ENCODE data around the gene IGFL1. TPM values are rescaled to one million over a fixed set of nuclear protein-coding genes. Genes with fewer than 3 reads are reported as not detected.
"Not testable (repeated sequence)": the region's sequence is repeated elsewhere in the genome, so short reads cannot be mapped to it uniquely, and the experiment has no call there.

The IGFL1 gene
- total RNA-seq, 2 experiments from 2014 or later = not detected

GRCh38 chr19:46191972-46192371, 37.6 kb upstream of the IGFL1 start:
- no peak overlapping the region for H3K27ac ChIP-seq (ENCODE audit: low read depth, low read length, poor library complexity, severe bottlenecking)
- ChIA-PET POLR2A (no interaction called here), CTCF (ENCODE audit: unreplicated experiment) (no interaction called here)
- H3K4me1 ChIP-seq (ENCODE audit: insufficient read depth, low read length, poor library complexity, severe bottlenecking) = no peaks in the 10 kb centered on the region
- no TSS peak for BruUV-seq (replicated peaks)
- H3K4me2 ChIP-seq (ENCODE audit: low read length) = no peak overlapping the region
- no peaks in the 10 kb centered on the region for H4K20me1 ChIP-seq (ENCODE audit: insufficient read depth, low read length)
- H2AFZ ChIP-seq (ENCODE audit: low read length) = no peak overlapping the region
- TF ChIP-seq, protein P1, sequence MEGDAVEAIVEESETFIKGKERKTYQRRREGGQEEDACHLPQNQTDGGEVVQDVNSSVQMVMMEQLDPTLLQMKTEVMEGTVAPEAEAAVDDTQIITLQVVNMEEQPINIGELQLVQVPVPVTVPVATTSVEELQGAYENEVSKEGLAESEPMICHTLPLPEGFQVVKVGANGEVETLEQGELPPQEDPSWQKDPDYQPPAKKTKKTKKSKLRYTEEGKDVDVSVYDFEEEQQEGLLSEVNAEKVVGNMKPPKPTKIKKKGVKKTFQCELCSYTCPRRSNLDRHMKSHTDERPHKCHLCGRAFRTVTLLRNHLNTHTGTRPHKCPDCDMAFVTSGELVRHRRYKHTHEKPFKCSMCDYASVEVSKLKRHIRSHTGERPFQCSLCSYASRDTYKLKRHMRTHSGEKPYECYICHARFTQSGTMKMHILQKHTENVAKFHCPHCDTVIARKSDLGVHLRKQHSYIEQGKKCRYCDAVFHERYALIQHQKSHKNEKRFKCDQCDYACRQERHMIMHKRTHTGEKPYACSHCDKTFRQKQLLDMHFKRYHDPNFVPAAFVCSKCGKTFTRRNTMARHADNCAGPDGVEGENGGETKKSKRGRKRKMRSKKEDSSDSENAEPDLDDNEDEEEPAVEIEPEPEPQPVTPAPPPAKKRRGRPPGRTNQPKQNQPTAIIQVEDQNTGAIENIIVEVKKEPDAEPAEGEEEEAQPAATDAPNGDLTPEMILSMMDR (conservative IDR thresholded peaks at IDR 0.05; ENCODE audit: low read length) = no peak
- no peak for TF ChIP-seq EZH2phosphoT487 (IDR thresholded peaks at IDR 0.05; ENCODE audit: borderline replicate concordance, low read depth, low read length)
- intact Hi-C loops (cut with micrococcal nuclease; ENCODE audit: unreplicated experiment) = no loop called here
- H3K9me3 ChIP-seq (ENCODE audit: low read length) = no peaks in the 10 kb centered on the region
- no peaks in the 10 kb centered on the region for H3K9me2 ChIP-seq (ENCODE audit: insufficient read depth, low read length)
- H3K4me3 ChIP-seq (ENCODE audit: low read depth, low read length, poor library complexity, severe bottlenecking) = no peak overlapping the region
- no peaks in the 10 kb centered on the region for H3K79me2 ChIP-seq (ENCODE audit: insufficient read depth, low read depth, low read length)
- no peaks in the 10 kb centered on the region for H3K36me3 ChIP-seq (ENCODE audit: insufficient read depth, low read length)
- no peak for DNase-seq (ENCODE audit: low spot score)

DNA sequence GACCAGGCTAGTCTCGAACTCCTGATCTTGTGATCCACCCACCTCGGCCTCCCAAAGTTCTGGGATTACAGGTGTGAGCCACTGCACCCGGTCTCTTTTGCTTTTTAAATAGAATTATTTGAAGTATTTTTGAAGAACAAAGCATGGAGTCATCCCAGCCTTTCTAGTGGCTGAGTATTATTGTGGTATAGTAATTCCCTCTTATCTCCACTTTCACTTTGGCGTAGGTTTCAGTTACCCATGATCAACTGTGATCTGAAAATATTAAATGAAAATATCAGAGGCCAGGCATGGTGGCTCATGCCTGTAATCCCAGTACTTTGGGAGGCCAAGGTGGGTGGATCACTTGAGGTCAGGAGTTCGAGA, 36.9 kb upstream of the IGFL1 start:
- POLR2A ChIA-PET; H3K4me3 ChIP-seq (ENCODE audit: low read depth, low read length, poor library complexity, severe bottlenecking); DNase-seq (ENCODE audit: low spot score); H3K27ac ChIP-seq (ENCODE audit: low read depth, low read length, poor library complexity, severe bottlenecking); H2AFZ ChIP-seq (ENCODE audit: low read length); H3K36me3 ChIP-seq (ENCODE audit: insufficient read depth, low read length); H3K79me2 ChIP-seq (ENCODE audit: insufficient read depth, low read depth, low read length); H4K20me1 ChIP-seq (ENCODE audit: insufficient read depth, low read length); H3K9me3 ChIP-seq (ENCODE audit: low read length); BruUV-seq (replicated peaks); H3K4me2 ChIP-seq (ENCODE audit: low read length); H3K9me2 ChIP-seq (ENCODE audit: insufficient read depth, low read length); CTCF ChIA-PET (ENCODE audit: unreplicated experiment); H3K4me1 ChIP-seq (ENCODE audit: insufficient read depth, low read length, poor library complexity, severe bottlenecking); intact Hi-C loops (cut with micrococcal nuclease; ENCODE audit: unreplicated experiment): not testable (repeated sequence)

DNA sequence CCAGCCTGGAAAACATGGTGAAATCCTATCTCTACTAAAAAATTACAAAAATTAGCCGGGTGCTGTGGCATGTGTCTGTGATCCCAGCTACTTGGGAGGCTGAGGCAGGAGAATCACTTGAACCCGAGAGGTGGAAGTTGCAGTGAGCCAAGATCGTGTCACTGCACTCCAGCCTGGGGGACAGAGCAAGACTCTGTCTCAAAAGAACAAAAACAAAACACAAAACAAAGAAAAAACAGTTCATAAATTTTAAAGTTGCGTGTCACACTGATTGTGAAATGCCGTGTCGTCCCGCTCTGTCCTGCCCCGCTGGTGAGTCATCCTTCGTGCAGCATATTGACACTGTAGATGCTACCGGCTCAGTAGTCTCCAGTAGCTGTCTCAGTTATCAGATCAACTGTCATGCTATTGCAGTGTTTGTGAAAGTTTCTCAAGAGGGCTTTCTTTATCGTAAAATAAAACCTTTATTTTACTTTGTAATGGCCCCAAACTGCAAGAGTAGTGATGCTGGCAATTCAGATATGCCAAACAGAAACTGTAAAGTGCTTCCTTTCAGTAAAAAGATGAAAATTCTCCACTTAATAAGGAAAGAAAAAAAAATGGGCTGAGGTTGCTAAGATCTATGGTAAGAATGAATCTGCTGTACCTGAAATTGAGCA, 36.4 kb upstream of the IGFL1 start:
- intact Hi-C loops (cut with micrococcal nuclease; ENCODE audit: unreplicated experiment) = no loop called here
- DNase-seq (ENCODE audit: low spot score) = no peak
- no peak overlapping the region for H3K4me3 ChIP-seq (ENCODE audit: low read depth, low read length, poor library complexity, severe bottlenecking)
- no TSS peak for BruUV-seq (replicated peaks)
- CTCF ChIA-PET (ENCODE audit: unreplicated experiment) = no interaction called here
- H3K9me2 ChIP-seq (ENCODE audit: insufficient read depth, low read length) = no peaks in the 10 kb centered on the region
- no peak overlapping the region for H3K4me2 ChIP-seq (ENCODE audit: low read length)
- no peak overlapping the region for H3K27ac ChIP-seq (ENCODE audit: low read depth, low read length, poor library complexity, severe bottlenecking)
- POLR2A ChIA-PET = no interaction called here
- no peaks in the 10 kb centered on the region for H3K79me2 ChIP-seq (ENCODE audit: insufficient read depth, low read depth, low read length)
- H3K36me3 ChIP-seq (ENCODE audit: insufficient read depth, low read length) = no peaks in the 10 kb centered on the region
- H3K4me1 ChIP-seq (ENCODE audit: insufficient read depth, low read length, poor library complexity, severe bottlenecking) = no peaks in the 10 kb centered on the region
- no peak overlapping the region for H2AFZ ChIP-seq (ENCODE audit: low read length)
- no peaks in the 10 kb centered on the region for H4K20me1 ChIP-seq (ENCODE audit: insufficient read depth, low read length)
- no peaks in the 10 kb centered on the region for H3K9me3 ChIP-seq (ENCODE audit: low read length)
- no peak for TF ChIP-seq EZH2phosphoT487 (IDR thresholded peaks at IDR 0.05; ENCODE audit: borderline replicate concordance, low read depth, low read length)
- TF ChIP-seq, protein P1 (conservative IDR thresholded peaks at IDR 0.05; ENCODE audit: low read length) = no peak

All from OCI-LY7 (cell line).